Midbrain (tissue), 1 donor: ENCODE data around the gene AANAT.

Experiments used
- DNase-seq: peaks from one replicate; lab custom pipeline; 2025; lab: John Stamatoyannopoulos, UW

AANAT gene

GRCh38 chr17:76442341-76443338, 24.8 kb upstream of the AANAT start:
- DNase-seq, result no peak

- DNase-seq, result no peak
Measured at GRCh38 chr17:76444518-76445311, 22.7 kb upstream of the AANAT start.

GRCh38 chr17:76445697-76446448, 21.5 kb upstream of the AANAT start:
- no peak for DNase-seq

- DNase-seq, result no peak
Measured at GRCh38 chr17:76446449-76447231, 20.8 kb upstream of the AANAT start.

GRCh38 chr17:76447931-76448652, 19.3 kb upstream of the AANAT start:
- no peak for DNase-seq

GRCh38 chr17:76449126-76449525, 18.3 kb upstream of the AANAT start:
- DNase-seq, result no peak

- DNase-seq, result no peak
Measured at GRCh38 chr17:76451506-76451905, 15.9 kb upstream of the AANAT start.

GRCh38 chr17:76452127-76452659, 15.2 kb upstream of the AANAT start:
- DNase-seq, result peak; percentile 9

- DNase-seq, result peak; percentile 83
Measured at GRCh38 chr17:76452660-76453430, 14.6 kb upstream of the AANAT start, which contains the start of gene UBE2O. Gene UBE2O, minus strand, starts transcription at chr17:76453152. Its CDS starts 11 bp downstream, at chr17:76453141.

- no peak for DNase-seq
Measured at GRCh38 chr17:76453431-76453743, 14.0 kb upstream of the AANAT start.

- no peak for DNase-seq
Measured at GRCh38 chr17:76458580-76459490, 8.6 kb upstream of the AANAT start.

GRCh38 chr17:76459674-76460073, 7.7 kb upstream of the AANAT start:
- DNase-seq, result no peak

GRCh38 chr17:76461765-76462555, 5.4 kb upstream of the AANAT start:
- no peak for DNase-seq

- DNase-seq, result no peak
Measured at GRCh38 chr17:76462556-76463290, 4.7 kb upstream of the AANAT start.

- DNase-seq, result no peak
Measured at GRCh38 chr17:76466775-76467130, 650 bp upstream of the AANAT start.

- no peak for DNase-seq
Measured at GRCh38 chr17:76467809-76468633, 618 bp downstream of the AANAT start.
